Hepatocyte (in vitro differentiated cells): Measurements from ENCODE around the gene APRT. TPM values are rescaled to one million over a fixed set of nuclear protein-coding genes. Genes with fewer than 3 reads are reported as not detected.

ENCODE experiments used
- DNase-seq: peaks from one replicate; pipeline ENCODE4 v3.0.0-alpha.2; 2016; ENCODE audit warnings: low spot score
- H2AFZ ChIP-seq: fragments of 200-600 bp; sonication (generic); 2 replicates; pipeline ENCODE4 v1.6.0; 2016; ENCODE audit warnings: antibody characterized with exemption, mild to moderate bottlenecking
- H3K27ac ChIP-seq: fragments of 200-600 bp; sonication (generic); 2 replicates; pipeline ENCODE4 v1.5.1; 2016; ENCODE audit warnings: mild to moderate bottlenecking
- H3K27me3 ChIP-seq: fragments of 200-600 bp; sonication (generic); 2 replicates; pipeline ENCODE4 v1.6.1; 2016
- H3K36me3 ChIP-seq: fragments of 200-600 bp; sonication (generic); replicated peaks from 2 replicates; pipeline ENCODE4 v1.5.1; 2016; ENCODE audit warnings: low read depth; ENCODE audit not compliant: insufficient read depth
- H3K4me1 ChIP-seq: fragments of 200-600 bp; sonication (generic); 2 replicates; pipeline ENCODE4 v1.5.1; 2016; ENCODE audit warnings: mild to moderate bottlenecking, moderate library complexity; ENCODE audit not compliant: insufficient read depth
- H3K4me2 ChIP-seq: fragments of 200-600 bp; sonication (generic); 2 replicates; pipeline ENCODE4 v1.6.0; 2016
- H3K4me3 ChIP-seq: fragments of 200-600 bp; sonication (generic); 2 replicates; pipeline ENCODE4 v1.5.1; 2016; ENCODE audit warnings: mild to moderate bottlenecking
- H3K79me2 ChIP-seq: fragments of 200-600 bp; sonication (generic); 2 replicates; pipeline ENCODE4 v1.6.0; 2017; ENCODE audit warnings: mild to moderate bottlenecking
- H3K9me2 ChIP-seq: fragments of 200-600 bp; sonication (generic); replicated peaks from 2 replicates; pipeline ENCODE4 v1.6.0; 2017; ENCODE audit warnings: mild to moderate bottlenecking; ENCODE audit not compliant: insufficient read depth
- H3K9me3 ChIP-seq: fragments of 200-600 bp; sonication (generic); 2 replicates; pipeline ENCODE4 v1.5.1; 2016; ENCODE audit warnings: low read depth, mild to moderate bottlenecking
- H4K20me1 ChIP-seq: fragments of 200-600 bp; sonication (generic); 2 replicates; pipeline ENCODE4 v1.6.0; 2016; ENCODE audit warnings: mild to moderate bottlenecking; ENCODE audit not compliant: insufficient read depth, poor library complexity, severe bottlenecking
- CTCF ChIP-seq: fragments of 200-600 bp; sonication (generic); IDR thresholded peaks from 2 replicates; pipeline ENCODE4 v1.5.1; 2016; ENCODE audit warnings: antibody characterized with exemption, mild to moderate bottlenecking; ENCODE audit not compliant: poor library complexity
- EZH2 ChIP-seq: fragments of 200-600 bp; sonication (generic); IDR thresholded peaks from 2 replicates; pipeline ENCODE4 v1.6.1; 2016; ENCODE audit warnings: antibody characterized with exemption, mild to moderate bottlenecking, borderline replicate concordance
- EZH2phosphoT487 ChIP-seq: fragments of 200-600 bp; sonication (generic); IDR thresholded peaks from one replicate; pipeline ENCODE4 v1.6.1; 2018; ENCODE audit warnings: antibody characterized with exemption, mild to moderate bottlenecking, low read depth, moderate library complexity; ENCODE audit not compliant: unreplicated experiment, severe bottlenecking
- WGBS: methylation state at CpG from one replicate; pipeline ENCODE4 v1.1.6; 2016; ENCODE audit warnings: low lambda C conversion rate; ENCODE audit errors: missing lambda C conversion rate; 5-methylcytosine and 5-hydroxymethylcytosine counted together
- polyA plus RNA-seq: library from polyadenylated mRNA; unstranded; fragments of >200 nt; fragmentation: Nextera tagmentation; extraction: Ambion mirVana; gene quantifications from 2 replicates; pipeline ENCODE4 v1.2.1, GENCODE V29; 2016
- total RNA-seq: library from RNA; depleted of rRNA; stranded (reverse); fragments of >200 nt; gene quantifications from 2 replicates; pipeline ENCODE4 v1.2.3, GENCODE V29; 2014

APRT gene
- total and polyA plus RNA-seq, 2 experiments from 2014 or later, result 101 to 237 TPM

GRCh38 chr16:88827727-88828126 is 16.0 kb upstream of the APRT start:
- Histone ChIP-seq H3K9me3 (no peaks in the 10 kb centered on the region), H3K4me3 (no peak overlapping the region), H4K20me1 (no peaks in the 10 kb centered on the region), H3K4me2 (no peak overlapping the region), H3K27ac (no peak overlapping the region), H3K36me3 (no peaks in the 10 kb centered on the region), H3K79me2 (no peaks in the 10 kb centered on the region), H3K4me1 (peaks cover 4% of the 10 kb centered on the region), H2AFZ (no peak overlapping the region), H3K9me2 (no peaks in the 10 kb centered on the region), H3K27me3 (no peaks in the 10 kb centered on the region)
- DNase-seq, result no peak
- 95% methylated on average over 19 of the region's 21 CpGs for whole genome bisulfite sequencing
- TF ChIP-seq CTCF (no peak), EZH2phosphoT487 (no peak), EZH2 (no peak)

GRCh38 chr16:88826070-88826840 is 14.5 kb upstream of the APRT start:
- Histone ChIP-seq H3K27me3 (no peaks in the 10 kb centered on the region), H3K9me2 (no peaks in the 10 kb centered on the region), H3K4me2 (no peak overlapping the region), H3K4me1 (peaks cover 4% of the 10 kb centered on the region), H3K36me3 (no peaks in the 10 kb centered on the region), H3K79me2 (no peaks in the 10 kb centered on the region), H3K27ac (no peak overlapping the region), H3K9me3 (no peaks in the 10 kb centered on the region), H2AFZ (no peak overlapping the region), H4K20me1 (no peaks in the 10 kb centered on the region), H3K4me3 (no peak overlapping the region)
- no peak for DNase-seq
- no peak for TF ChIP-seq EZH2phosphoT487
- no peak for TF ChIP-seq CTCF
- no peak for TF ChIP-seq EZH2
- 93% methylated on average over 14 of the region's 26 CpGs for WGBS

- TF ChIP-seq EZH2 (no peak), EZH2phosphoT487 (no peak), CTCF (no peak)
- DNase-seq, result no peak
- no peak overlapping the region for H3K27ac ChIP-seq
- H4K20me1 ChIP-seq, result no peaks in the 10 kb centered on the region
- H2AFZ ChIP-seq, result no peak overlapping the region
- no peaks in the 10 kb centered on the region for H3K36me3 ChIP-seq
- no CpG with 5 or more reads among the region's 12 CpGs for WGBS
- H3K4me1 ChIP-seq, result peaks cover 4% of the 10 kb centered on the region
- no peaks in the 10 kb centered on the region for H3K27me3 ChIP-seq
- no peak overlapping the region for H3K4me3 ChIP-seq
- no peaks in the 10 kb centered on the region for H3K9me3 ChIP-seq
- no peak overlapping the region for H3K4me2 ChIP-seq
- H3K79me2 ChIP-seq, result no peaks in the 10 kb centered on the region
- no peaks in the 10 kb centered on the region for H3K9me2 ChIP-seq
Observed at GRCh38 chr16:88825146-88825545, 13.4 kb upstream of the APRT start.
